NCI-H748 (cell line): ENCODE measurements around the gene KHDC1L.
A peak's percentile ranks its signal among the peaks of the same experiment; 100 is the strongest.
"Not testable (repeated sequence)": the region's sequence is repeated elsewhere in the genome, so short reads cannot be mapped to it uniquely, and the experiment has no call there.

Experiments used
- DNase-seq: peaks from one replicate; lab custom pipeline; 2025; ENCODE audit not compliant: unreplicated experiment; lab: John Stamatoyannopoulos, UW

Gene KHDC1L

GRCh38 chr6:73207221-73207837 is 18.0 kb downstream of the KHDC1L start:
- DNase-seq = no peak

GRCh38 chr6:73204252-73204651 is 21.0 kb downstream of the KHDC1L start:
- no peak for DNase-seq

DNA sequence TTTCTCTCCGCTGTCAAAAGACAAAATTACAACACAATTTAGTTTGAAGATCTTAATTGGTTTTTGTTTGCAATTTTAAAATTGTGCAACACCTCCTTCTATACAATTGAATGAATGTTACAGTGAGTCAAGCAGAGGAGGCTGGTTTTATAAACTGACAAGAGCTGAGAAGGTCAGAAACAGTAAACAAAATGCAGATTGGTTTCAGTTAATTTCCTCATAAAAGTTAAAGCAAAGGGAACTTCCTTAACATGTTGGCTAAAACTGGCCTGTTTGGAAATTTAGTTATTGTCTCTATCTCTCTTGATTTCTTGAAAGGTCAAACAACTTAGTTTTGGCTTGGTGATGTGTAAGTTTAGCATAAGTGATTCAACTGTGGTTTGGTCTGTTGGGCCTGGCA is 22.2 kb downstream of the KHDC1L start:
- DNase-seq = no peak

GRCh38 chr6:73200735-73201134 is 24.6 kb downstream of the KHDC1L start:
- no peak for DNase-seq

DNA sequence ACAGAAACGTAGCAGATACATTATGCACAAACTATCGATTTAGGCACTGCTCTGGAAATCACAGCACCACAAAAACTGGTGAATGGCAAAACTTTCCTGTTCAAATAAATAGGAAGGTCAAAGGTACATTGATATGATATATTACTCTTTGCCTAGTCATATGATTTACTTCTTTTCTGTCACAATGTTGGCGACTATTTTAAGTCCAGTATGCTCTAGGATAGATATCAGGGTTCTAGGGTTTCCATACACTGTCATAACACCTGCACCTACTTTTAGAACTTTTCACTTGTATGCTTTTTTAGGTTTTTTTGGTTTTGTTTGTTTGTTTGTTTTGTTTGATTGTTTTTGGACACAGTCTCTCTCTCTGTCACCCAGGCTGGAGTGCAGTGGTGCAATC is 25.0 kb downstream of the KHDC1L start:
- DNase-seq = no peak

DNA sequence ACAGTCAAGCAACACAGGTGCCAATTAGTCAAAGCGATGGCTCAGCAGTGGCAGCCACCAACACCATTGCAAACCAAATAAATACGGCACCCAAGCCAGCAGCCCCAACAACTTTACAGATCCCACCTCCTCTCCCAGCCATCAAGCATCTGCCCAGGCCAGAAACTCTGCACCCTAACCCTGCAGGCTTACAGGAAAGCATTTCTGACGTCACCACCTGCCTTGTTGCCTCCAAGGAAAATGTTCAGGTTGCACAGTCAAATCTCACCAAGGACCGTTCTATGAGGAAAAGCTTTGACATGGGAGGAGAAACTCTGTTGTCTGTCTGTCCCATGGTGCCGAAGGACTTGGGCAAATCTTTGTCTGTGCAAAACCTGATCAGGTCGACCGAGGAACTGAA is 30.6 kb downstream of the KHDC1L start:
- no peak for DNase-seq

DNA sequence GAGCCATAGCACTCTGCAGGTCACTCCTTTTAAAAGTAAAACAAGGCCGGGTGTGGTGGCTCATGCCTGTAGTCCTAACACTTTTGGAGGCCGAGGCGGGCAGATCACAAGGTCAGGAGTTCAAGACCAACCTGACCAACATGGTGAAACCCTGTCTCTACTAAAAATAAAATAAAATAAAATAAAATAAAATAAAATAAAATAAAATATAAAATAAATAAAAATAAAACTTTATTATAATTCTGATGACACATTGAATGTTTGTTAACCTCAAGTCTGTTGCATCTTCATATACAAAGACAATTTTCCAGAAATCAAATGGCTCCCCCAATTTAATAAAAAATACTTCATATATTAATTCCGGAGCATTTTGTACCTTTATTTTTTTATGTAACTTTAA is 32.0 kb downstream of the KHDC1L start:
- DNase-seq = not testable (repeated sequence)

DNA sequence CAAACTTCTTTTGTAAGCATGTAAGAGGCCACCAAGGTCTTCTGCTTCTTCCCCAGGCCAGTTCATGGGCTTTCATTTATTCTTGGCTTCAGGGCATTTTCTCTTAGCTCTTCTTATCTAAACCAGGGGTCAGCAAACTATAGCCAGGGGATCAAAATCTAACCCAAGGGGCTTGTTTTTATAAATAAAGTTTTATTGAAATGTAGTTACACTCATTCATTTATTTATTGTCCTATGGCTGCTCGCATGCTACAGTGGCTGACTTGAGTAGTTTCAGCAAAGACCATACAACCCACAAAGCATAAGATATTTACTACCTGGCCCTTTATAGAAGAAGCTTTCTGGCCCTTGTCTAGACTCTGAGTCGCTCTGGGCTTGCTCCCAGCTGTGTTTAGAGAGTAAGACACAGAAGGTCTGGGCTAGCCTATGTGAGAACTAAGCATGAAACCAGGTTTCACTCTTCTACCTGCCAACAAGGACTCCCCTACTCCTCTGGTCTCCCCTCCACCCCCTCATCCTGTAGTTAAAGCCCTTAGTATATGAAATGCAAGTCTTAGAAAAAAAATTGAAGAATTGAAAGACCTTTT is 43.2 kb downstream of the KHDC1L start:
- no peak for DNase-seq

GRCh38 chr6:73180763-73181619 is 44.3 kb downstream of the KHDC1L start:
- peak; percentile 67 for DNase-seq

DNA sequence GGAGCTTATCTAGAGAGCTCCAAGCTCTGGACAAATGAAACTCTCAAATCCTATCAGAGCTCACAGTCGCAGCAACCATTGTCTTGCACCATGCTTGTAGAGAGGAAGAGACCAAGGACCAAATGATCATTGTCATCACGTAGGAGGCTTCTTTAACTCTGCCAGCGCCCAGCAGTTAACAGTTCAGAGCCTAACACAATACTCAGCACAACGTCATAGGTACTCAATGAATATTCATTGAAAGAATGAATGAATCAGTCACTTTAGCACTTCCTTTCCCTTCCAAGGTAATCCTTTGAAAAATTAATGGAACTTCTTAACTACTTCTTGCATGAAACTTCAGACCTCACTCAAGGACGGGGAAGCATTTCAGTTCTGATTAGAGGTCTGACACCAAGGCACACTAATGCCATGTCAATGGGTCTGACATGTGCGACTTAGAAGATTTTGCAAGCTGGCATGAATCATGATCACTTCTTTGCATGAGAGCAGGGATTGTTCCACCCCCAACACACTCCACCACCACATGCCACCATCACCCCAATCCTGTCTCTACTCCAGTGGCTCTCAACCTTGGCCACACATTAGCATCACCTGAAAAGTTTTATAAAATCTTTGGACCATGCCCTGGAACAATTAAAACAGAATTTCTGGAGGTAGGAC is 45.1 kb downstream of the KHDC1L start:
- no peak for DNase-seq

- DNase-seq = no peak
Measured at GRCh38 chr6:73177221-73177944, 47.9 kb downstream of the KHDC1L start.

- no peak for DNase-seq
Measured at GRCh38 chr6:73176057-73176456, 49.2 kb downstream of the KHDC1L start.

- no peak for DNase-seq
Measured at GRCh38 chr6:73174646-73175045, 50.6 kb downstream of the KHDC1L start.
